ENCODE results near the gene LRRC4B.
"Not testable (repeated sequence)": the region's sequence is repeated elsewhere in the genome, so short reads cannot be mapped to it uniquely, and the experiment has no call there.

LRRC4B gene, protein sequence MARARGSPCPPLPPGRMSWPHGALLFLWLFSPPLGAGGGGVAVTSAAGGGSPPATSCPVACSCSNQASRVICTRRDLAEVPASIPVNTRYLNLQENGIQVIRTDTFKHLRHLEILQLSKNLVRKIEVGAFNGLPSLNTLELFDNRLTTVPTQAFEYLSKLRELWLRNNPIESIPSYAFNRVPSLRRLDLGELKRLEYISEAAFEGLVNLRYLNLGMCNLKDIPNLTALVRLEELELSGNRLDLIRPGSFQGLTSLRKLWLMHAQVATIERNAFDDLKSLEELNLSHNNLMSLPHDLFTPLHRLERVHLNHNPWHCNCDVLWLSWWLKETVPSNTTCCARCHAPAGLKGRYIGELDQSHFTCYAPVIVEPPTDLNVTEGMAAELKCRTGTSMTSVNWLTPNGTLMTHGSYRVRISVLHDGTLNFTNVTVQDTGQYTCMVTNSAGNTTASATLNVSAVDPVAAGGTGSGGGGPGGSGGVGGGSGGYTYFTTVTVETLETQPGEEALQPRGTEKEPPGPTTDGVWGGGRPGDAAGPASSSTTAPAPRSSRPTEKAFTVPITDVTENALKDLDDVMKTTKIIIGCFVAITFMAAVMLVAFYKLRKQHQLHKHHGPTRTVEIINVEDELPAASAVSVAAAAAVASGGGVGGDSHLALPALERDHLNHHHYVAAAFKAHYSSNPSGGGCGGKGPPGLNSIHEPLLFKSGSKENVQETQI

DNA sequence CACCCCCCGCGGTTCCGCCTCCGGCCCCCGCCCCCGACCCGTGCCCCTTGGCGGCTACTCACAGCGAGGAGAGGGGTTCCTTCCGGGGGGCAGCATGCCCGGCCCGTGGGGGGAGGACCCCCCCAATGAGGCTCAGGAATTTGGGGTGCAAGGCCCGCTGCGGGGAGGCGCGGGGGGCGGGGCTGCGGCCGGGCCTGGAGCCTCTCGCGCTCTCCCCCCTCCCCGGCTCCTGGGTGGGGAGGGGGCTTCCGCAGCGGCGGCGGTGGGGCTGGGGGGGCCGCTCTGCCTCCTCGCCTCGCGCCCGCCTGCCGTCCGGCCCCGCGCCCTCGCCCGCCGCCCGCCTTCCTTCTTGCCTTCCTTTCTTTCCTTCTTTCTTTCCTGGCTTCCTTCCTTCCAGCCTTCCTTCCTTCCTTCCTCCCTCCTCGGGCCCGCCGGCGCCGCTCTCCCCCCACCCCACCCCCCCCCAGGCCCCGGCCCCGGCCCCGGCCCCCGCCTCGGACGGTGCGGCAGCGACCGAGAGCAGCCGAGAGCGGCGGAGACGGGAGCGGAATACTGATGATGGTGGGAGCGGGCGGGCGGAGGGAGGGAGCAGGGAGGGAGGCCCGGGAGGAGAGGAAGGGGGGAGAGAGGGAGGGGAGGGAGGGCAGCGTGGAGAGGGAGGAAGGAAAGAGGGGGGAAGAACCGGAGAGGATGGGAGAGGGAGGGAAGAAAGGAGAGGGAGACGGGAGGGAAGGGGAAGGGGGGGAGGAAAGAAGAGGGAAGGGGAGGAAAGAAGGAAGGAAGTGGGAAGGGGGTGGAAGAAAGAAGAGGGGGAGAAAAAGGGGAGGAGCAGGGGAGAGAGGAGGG is at the start of gene LRRC4B:
Gene LRRC4B, minus strand, starts transcription at position 554 of the 846 bp plus-strand sequence. CDS start 19,597 bp downstream, outside the sequence.
- DNase-seq, result no peak

DNA sequence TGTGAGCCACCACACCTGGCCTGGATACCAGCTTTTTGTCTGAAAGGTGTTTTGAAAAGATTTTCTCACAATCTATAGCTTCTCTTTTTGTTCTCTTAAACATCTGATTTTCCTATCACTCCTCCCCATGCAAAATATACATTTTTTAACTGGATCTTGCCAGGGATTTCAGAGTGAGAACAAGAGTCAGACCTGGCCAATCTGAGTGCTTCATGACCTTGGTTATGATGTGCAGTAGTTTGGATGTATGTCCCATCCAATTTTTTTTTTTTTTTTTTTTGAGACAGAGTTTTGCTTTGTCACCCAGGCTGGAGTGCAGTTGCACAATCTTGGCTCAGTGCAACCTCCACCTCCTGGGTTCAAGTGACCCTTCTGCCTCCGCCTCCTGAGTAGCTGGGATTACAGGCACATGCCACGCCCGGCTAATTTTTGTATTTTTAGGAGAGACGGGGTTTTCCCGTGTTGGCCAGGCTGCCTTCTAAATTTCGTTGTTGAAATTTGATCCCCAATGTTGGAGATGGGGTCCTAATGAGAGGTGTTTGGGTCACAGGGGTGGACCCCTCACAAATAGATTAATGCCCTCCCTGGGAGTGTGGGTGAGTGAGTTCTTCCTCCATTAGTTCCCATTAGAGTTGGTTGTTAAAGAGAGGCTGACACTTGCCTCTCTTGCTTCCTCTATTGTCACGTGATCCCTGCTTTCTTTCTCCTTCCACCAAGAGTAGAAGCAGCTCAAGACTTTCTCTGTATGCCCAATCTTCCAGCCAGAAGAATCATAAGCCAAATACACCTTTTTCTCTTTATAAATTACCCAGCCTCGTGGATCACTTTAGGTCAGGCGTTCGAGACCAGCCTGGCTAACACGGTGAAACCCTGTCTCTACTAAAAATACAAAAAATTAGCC is 44.5 kb upstream of the LRRC4B start:
- DNase-seq, result not testable (repeated sequence)

DNA sequence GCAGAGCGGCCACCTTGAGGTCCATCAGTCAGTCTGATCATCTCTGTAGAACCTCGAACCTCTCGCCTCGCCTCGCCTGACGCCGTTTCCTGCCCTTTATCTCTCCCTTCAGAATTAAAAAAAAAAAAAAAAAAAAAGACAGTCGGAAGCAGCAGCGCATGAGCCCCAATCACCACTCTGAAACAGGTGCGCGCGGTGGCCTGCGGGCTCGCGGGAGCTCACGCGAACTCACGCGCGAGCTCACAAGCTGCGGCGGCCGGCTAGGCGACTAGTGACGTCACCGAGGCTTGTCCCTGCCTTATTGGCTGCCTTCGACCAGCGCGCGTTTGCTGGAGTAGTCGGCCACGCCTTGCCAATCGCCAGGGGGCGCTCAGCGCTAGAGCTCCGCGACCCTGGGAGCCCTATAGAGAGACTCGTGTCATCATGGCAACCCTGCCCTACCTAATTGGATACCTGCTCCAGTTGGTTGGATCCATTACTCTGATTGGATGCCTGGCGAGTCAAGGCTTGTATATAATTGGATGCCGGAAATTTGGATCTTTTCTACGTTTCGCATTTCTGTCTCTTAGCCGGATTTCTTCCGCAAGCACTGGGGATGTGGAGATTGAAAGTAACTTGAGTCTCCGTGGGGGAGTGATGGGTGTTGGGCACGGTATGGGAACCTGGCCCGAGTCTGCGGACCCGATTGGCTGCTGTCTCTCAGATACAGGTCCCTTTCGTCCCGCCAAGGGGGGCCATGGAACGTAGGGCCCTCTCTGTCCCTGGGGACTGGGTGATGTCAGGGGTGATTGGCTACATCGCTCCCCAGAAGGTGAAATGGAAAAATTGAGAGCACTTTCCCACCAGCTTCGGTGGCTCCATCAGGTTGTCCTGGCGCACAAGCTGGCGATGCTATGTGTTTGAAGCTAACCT is 39.9 kb upstream of the LRRC4B start:
- DNase-seq, result peak; percentile 74

GRCh38 chr19:50607388-50607787 is 39.2 kb upstream of the LRRC4B start:
- no peak for DNase-seq

DNA sequence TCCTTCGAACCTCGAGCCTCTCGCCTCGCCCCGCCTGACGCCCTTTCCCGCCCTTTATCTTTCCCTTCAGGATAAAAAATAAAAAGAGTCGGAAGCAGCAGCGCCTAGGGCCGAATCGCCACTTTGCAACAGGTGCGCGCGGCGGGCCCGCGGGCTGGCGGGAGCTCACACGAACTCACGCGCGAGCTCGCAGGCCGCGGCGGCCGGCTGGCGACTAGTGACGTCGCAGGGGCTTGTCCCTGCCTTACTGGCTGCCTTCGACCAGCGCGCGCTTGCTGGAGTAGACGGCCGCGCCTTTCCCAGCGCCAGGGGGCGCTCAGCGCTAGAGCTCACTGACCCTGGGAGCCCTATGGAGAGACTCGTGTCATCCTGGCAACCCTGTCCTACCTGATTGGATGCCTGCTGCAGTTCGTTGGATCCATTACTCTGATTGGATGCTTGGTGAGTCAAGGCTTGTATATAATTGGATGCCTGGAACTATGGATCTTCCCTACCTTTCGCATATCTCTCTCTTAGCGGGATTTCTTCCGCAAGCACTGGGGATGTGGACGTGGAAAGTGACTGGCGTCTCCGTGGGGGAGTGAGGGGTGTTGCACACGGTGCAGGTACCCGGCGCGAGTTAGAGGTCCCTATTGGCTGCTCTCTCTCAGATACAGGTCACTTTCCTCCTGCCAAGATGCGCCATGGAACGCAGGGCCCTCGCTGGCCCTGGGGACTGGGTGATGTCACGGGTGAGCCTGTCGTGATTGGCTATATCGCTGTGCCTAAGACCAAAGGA is 38.0 kb upstream of the LRRC4B start:
- not testable (repeated sequence) for DNase-seq

- DNase-seq, result not testable (repeated sequence)
Measured at GRCh38 chr19:50604264-50605073, 36.2 kb upstream of the LRRC4B start.

DNA sequence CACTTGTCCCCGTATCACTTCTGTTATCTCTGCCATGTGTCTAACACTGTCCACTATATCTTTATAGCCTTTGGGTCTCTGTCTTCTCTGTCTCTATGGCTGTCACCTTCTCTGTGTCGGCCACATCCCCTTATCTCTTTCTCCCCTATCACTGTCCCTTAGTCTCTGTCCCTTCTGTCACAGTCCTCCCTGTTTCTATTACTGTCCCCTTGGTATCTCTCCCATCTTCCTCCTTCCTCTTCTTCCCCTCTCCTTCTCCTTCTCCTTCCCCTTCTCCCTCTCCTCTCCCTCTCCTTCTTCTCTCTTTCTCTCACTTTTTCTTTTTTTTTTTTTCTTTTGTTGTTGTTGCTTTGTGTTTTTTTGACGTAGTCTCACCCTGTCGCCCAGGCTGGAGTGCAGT is 34.7 kb upstream of the LRRC4B start:
- no peak for DNase-seq

DNA sequence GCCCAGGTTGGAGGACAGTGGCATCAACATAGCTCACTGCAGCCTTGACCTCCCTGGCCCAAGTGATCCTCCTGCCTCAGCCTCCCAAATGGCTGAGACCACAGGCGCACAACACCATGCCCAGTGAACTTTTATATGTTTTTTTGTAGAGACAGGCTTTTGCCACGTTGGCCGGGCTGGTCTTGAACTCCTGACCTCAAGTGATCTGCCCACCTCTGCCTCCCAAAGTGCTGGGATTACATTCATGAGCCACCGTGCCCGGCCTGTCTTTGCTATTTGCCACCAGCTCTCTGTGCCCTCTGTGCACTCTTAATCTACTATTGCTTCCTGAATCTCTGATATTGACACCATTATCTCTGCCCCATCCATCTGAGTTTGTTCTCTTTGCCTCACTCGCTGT is 34.3 kb upstream of the LRRC4B start:
- DNase-seq, result no peak

DNA sequence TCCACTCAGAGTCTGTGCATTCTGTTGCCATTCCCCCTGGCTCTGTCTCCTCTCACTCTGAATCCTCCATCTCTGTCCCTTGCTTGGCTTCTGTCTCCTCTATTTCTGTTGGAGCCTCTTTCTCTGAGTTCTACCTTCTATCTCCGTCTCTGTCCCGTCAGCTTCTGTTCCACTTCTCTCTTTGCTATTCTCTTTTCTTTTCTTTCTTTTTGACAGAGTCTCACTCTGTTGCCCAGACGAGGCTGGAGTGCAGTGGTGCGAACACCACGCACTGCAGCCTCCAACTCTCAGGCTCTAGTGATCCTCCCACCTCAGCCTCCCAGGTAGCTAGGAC is 33.8 kb upstream of the LRRC4B start:
- no peak for DNase-seq

DNA sequence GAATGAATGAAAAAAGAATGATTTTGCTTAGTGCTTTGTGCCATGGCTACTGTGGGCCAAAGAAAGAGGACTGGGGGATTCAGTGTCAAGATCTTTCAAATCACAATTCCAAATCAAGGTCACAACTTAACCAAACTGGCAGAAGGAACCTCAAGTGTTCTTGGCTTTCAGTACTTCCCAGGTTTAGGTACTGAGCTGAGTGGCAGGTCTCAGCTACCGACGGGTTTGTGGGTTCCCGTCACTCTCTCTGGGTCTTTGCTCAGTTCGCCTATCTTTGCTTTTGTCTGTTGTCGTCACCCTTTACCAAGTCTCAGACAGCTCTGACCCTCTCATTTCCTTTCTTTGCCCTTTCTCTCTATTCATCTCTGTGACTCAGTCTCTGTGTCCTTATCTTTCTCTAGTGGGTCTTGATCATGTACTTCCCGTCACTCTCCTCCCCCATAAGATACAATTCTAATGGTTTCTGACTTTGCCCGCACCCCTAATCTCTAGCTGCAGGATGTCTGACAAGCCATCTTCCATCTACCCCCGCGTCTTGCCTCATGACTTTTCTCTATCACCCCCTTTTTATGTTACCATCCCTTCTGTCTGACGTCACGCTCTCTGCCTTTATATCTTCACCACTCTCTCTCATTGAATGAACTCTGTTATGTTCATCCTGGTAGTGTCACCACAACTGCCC is 33.3 kb upstream of the LRRC4B start:
- DNase-seq, result no peak

- DNase-seq, result no peak
Measured at GRCh38 chr19:50599427-50599826, 31.2 kb upstream of the LRRC4B start.

GRCh38 chr19:50590191-50590590 is 22.0 kb upstream of the LRRC4B start:
- no peak for DNase-seq

DNA sequence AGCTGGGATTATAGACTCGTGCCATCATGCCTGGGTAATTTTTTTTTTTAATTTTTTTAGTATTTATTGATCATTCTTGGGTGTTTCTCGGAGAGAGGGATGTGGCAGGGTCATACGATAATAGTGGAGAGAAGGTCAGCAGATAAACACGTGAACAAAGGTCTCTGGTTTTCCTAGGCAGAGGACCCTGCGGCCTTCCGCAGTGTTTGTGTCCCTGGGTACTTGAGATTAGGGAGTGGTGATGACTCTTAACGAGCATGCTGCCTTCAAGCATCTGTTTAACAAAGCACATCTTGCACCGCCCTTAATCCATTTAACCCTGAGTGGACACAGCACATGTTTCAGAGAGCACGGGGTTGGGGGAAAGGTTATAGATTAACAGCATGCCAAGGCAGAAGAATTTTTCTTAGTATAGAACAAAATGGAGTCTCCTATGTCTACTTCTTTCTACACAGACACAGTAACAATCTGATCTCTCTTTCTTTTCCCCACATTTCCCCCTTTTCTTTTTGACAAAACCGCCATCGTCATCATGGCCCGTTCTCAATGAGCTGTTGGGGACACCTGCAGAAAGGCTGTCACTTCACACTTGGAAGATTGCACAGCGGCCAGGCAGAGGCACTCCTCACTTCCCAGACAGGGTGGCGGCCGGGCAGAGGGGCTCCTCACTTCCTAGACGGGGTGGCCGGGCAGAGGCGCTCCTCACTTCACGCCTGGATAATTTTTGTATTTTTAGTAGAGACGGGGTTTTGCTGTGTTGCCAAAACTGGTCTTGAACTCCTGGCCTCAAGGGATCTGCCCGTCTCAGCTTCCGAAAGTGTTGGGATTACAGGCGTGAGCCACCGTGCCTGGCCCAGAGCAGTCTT is 13.8 kb upstream of the LRRC4B start:
- DNase-seq, result not testable (repeated sequence)

- DNase-seq, result no peak
Measured at GRCh38 chr19:50580970-50581634, 12.9 kb upstream of the LRRC4B start.

GRCh38 chr19:50580240-50580639 is 12.0 kb upstream of the LRRC4B start:
- DNase-seq, result no peak

GRCh38 chr19:50576769-50577168 is 8.5 kb upstream of the LRRC4B start:
- DNase-seq, result not testable (repeated sequence)

- DNase-seq, result no peak
Measured at GRCh38 chr19:50573741-50574461, 5.7 kb upstream of the LRRC4B start.
